GM23338 (cell line): ENCODE measurements around the gene LCP2. TPM values are rescaled to one million over a fixed set of nuclear protein-coding genes. Genes with fewer than 3 reads are reported as not detected.

Source experiments
- ATAC-seq: fragments of 200-7000 bp; cut with Tn5 transposase; 3 replicates; pipeline ENCODE4 v1.9.1; 2020
- DNase-seq: peaks from one replicate; pipeline ENCODE4 v3.0.0-alpha.2; 2015; ENCODE audit warnings: low spot score
- H2AFZ ChIP-seq: fragments of 200-600 bp; sonication (generic); 2 replicates; pipeline ENCODE4 v1.8.0; 2016; ENCODE audit warnings: antibody characterized with exemption, mild to moderate bottlenecking, moderate library complexity
- H3F3A ChIP-seq: fragments of 200-600 bp; sonication (generic); replicated peaks from 2 replicates; pipeline ENCODE4 v1.8.0; 2017; ENCODE audit warnings: antibody characterized with exemption, mixed run types, low read depth
- H3K27ac ChIP-seq: fragments of 200-600 bp; sonication (generic); 2 replicates; pipeline ENCODE4 v1.6.1; 2016; ENCODE audit warnings: low read depth
- H3K27me3 ChIP-seq: fragments of 200-600 bp; sonication (generic); 2 replicates; pipeline ENCODE4 v1.8.0; 2016; ENCODE audit warnings: mild to moderate bottlenecking, mixed run types, moderate library complexity; ENCODE audit not compliant: insufficient read depth
- H3K36me3 ChIP-seq: fragments of 200-600 bp; sonication (generic); 2 replicates; pipeline ENCODE4 v1.8.0; 2016; ENCODE audit warnings: mild to moderate bottlenecking; ENCODE audit not compliant: insufficient read depth
- H3K4me1 ChIP-seq: fragments of 200-600 bp; sonication (generic); 2 replicates; pipeline ENCODE4 v1.8.0; 2016; ENCODE audit warnings: mild to moderate bottlenecking, moderate library complexity; ENCODE audit not compliant: insufficient read depth
- H3K4me2 ChIP-seq: fragments of 200-600 bp; sonication (generic); 2 replicates; pipeline ENCODE4 v1.7.1; 2017; ENCODE audit warnings: mixed run types
- H3K4me3 ChIP-seq: fragments of 200-600 bp; sonication (generic); 2 replicates; pipeline ENCODE4 v1.6.1; 2016; ENCODE audit warnings: mixed run types
- H3K79me2 ChIP-seq: fragments of 200-600 bp; sonication (generic); replicated peaks from 2 replicates; pipeline ENCODE4 v1.8.0; 2017; ENCODE audit warnings: mild to moderate bottlenecking; ENCODE audit not compliant: insufficient read depth
- H3K9me2 ChIP-seq: fragments of 200-600 bp; sonication (generic); 2 replicates; pipeline ENCODE4 v1.8.0; 2017; ENCODE audit not compliant: insufficient read depth
- H4K20me1 ChIP-seq: fragments of 200-600 bp; sonication (generic); replicated peaks from 2 replicates; pipeline ENCODE4 v1.8.0; 2017; ENCODE audit warnings: mild to moderate bottlenecking; ENCODE audit not compliant: insufficient read depth
- H3K27ac Mint-ChIP-seq: 2 replicates; pipeline ENCODE4 v1.8.0; 2020; ENCODE audit warnings: inconsistent platforms, mild to moderate bottlenecking, moderate library complexity, mixed read lengths
- H3K27me3 Mint-ChIP-seq: 3 replicates; pipeline ENCODE4 v1.8.0; 2022; ENCODE audit warnings: low read depth, mild to moderate bottlenecking, moderate library complexity, mixed read lengths, inconsistent platforms; ENCODE audit not compliant: insufficient read depth, poor library complexity
- H3K36me3 Mint-ChIP-seq: 3 replicates; pipeline ENCODE4 v1.8.0; 2021; ENCODE audit warnings: low read depth, mild to moderate bottlenecking, inconsistent platforms, moderate library complexity, mixed read lengths
- H3K4me1 Mint-ChIP-seq: 3 replicates; pipeline ENCODE4 v1.8.0; 2020; ENCODE audit warnings: mild to moderate bottlenecking, inconsistent platforms, mixed read lengths
- H3K4me3 Mint-ChIP-seq: 3 replicates; pipeline ENCODE4 v1.8.0; 2021; ENCODE audit warnings: moderate library complexity, mild to moderate bottlenecking, inconsistent platforms, mixed read lengths
- H3K9me3 Mint-ChIP-seq: 3 replicates; pipeline ENCODE4 v1.8.0; 2020; ENCODE audit warnings: moderate library complexity, mild to moderate bottlenecking, inconsistent platforms, mixed read lengths
- CREB1 ChIP-seq: fragments of 250-450 bp; sonication (Bioruptor Pico); IDR thresholded peaks from 2 replicates; pipeline ENCODE4 v1.5.0; 2020; ENCODE audit warnings: low read depth, mild to moderate bottlenecking, moderate library complexity
- CTCF ChIP-seq, 2 experiments: fragments of 200-600 bp in 1 of 2; sonication (generic) in 1 of 2; conservative IDR thresholded peaks; 2 replicates each; pipeline versions ENCODE4 v1.5.1 to v1.6.1; 2016 to 2017; ENCODE audit warnings: antibody characterized with exemption in 2 of 2, low read depth in 2 of 2, mild to moderate bottlenecking in 2 of 2, moderate library complexity in 1 of 2
- ETS1 ChIP-seq: IDR thresholded peaks from 2 replicates; pipeline ENCODE4 v1.6.1; 2016; ENCODE audit warnings: antibody characterized with exemption
- EZH2 ChIP-seq: fragments of 200-600 bp; sonication (generic); IDR thresholded peaks from one replicate; pipeline ENCODE4 v1.8.0; 2017; ENCODE audit warnings: antibody characterized with exemption, mild to moderate bottlenecking, low read depth; ENCODE audit not compliant: unreplicated experiment
- EZH2phosphoT487 ChIP-seq: fragments of 200-600 bp; sonication (generic); IDR thresholded peaks from one replicate; pipeline ENCODE4 v1.8.1; 2018; ENCODE audit warnings: antibody characterized with exemption; ENCODE audit not compliant: unreplicated experiment
- JUNB ChIP-seq: IDR thresholded peaks from one replicate; pipeline ENCODE4 v1.6.1; 2016; ENCODE audit warnings: antibody characterized with exemption; ENCODE audit not compliant: unreplicated experiment
- NANOG ChIP-seq: IDR thresholded peaks from 2 replicates; pipeline ENCODE4 v1.6.1; 2016; ENCODE audit warnings: antibody characterized with exemption, borderline replicate concordance
- POLR2AphosphoS5 ChIP-seq: IDR thresholded peaks from 2 replicates; pipeline ENCODE4 v1.6.1; 2016; ENCODE audit warnings: antibody characterized with exemption, low read depth
- STAT1 ChIP-seq: IDR thresholded peaks from one replicate; pipeline ENCODE4 v1.6.1; 2016; ENCODE audit warnings: antibody characterized with exemption; ENCODE audit not compliant: unreplicated experiment
- ZNF114 ChIP-seq: fragments of 250-450 bp; sonication (Bioruptor Pico); IDR thresholded peaks from 2 replicates; pipeline ENCODE4 v1.5.0; 2020; ENCODE audit warnings: mild to moderate bottlenecking, moderate library complexity
- ZNF331 ChIP-seq: fragments of 250-450 bp; sonication (Bioruptor Pico); IDR thresholded peaks from 2 replicates; pipeline ENCODE4 v1.5.0; 2020; ENCODE audit warnings: low read depth, mild to moderate bottlenecking, moderate library complexity
- ZNF462 ChIP-seq: fragments of 250-450 bp; sonication (Bioruptor Pico); IDR thresholded peaks from 2 replicates; pipeline ENCODE4 v1.5.0; 2020; ENCODE audit warnings: mild to moderate bottlenecking, moderate library complexity
- polyA plus RNA-seq: library from polyadenylated mRNA; unstranded; fragments of >200 nt; fragmentation: Nextera tagmentation; extraction: Ambion mirVana; gene quantifications from 2 replicates; pipeline ENCODE4 v1.2.1, GENCODE V29; 2016
- total RNA-seq: library from RNA; depleted of rRNA; stranded (reverse); fragments of >200 nt; shearing (Covaris generic); gene quantifications from 2 replicates; pipeline ENCODE4 v1.2.3, GENCODE V29; 2014
- TF ChIP-seq, protein P1 (sequence below): IDR thresholded peaks from one replicate; pipeline ENCODE4 v1.6.1; 2018; ENCODE audit warnings: antibody characterized with exemption; ENCODE audit not compliant: unreplicated experiment

LCP2 gene
- total and polyA plus RNA-seq, 2 experiments from 2014 or later, result 0.26 to 0.38 TPM

GRCh38 chr5:170312666-170313065 is 15.1 kb upstream of the LCP2 start:
- no peaks in the 10 kb centered on the region for H4K20me1 ChIP-seq
- H2AFZ ChIP-seq, result no peak overlapping the region
- ATAC-seq (no peak), DNase-seq (no peak)
- no peak overlapping the region for H3K4me3 Mint-ChIP-seq
- no peaks in the 10 kb centered on the region for H3K9me2 ChIP-seq
- no peaks in the 10 kb centered on the region for H3F3A ChIP-seq
- no peak for TF ChIP-seq ZNF331 (CRISPR knock-in tag)
- TF ChIP-seq, protein P1, sequence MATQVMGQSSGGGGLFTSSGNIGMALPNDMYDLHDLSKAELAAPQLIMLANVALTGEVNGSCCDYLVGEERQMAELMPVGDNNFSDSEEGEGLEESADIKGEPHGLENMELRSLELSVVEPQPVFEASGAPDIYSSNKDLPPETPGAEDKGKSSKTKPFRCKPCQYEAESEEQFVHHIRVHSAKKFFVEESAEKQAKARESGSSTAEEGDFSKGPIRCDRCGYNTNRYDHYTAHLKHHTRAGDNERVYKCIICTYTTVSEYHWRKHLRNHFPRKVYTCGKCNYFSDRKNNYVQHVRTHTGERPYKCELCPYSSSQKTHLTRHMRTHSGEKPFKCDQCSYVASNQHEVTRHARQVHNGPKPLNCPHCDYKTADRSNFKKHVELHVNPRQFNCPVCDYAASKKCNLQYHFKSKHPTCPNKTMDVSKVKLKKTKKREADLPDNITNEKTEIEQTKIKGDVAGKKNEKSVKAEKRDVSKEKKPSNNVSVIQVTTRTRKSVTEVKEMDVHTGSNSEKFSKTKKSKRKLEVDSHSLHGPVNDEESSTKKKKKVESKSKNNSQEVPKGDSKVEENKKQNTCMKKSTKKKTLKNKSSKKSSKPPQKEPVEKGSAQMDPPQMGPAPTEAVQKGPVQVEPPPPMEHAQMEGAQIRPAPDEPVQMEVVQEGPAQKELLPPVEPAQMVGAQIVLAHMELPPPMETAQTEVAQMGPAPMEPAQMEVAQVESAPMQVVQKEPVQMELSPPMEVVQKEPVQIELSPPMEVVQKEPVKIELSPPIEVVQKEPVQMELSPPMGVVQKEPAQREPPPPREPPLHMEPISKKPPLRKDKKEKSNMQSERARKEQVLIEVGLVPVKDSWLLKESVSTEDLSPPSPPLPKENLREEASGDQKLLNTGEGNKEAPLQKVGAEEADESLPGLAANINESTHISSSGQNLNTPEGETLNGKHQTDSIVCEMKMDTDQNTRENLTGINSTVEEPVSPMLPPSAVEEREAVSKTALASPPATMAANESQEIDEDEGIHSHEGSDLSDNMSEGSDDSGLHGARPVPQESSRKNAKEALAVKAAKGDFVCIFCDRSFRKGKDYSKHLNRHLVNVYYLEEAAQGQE, result no peak
- no peak for TF ChIP-seq ZNF462 (CRISPR knock-in tag)
- TF ChIP-seq NANOG, result no peak
- TF ChIP-seq STAT1, result no peak
- no peak for TF ChIP-seq ZNF114 (CRISPR knock-in tag)
- no peak for TF ChIP-seq POLR2AphosphoS5
- no peak for TF ChIP-seq CTCF (conservative IDR thresholded peaks at IDR 0.05; ENCODE audit: low read depth in 2 of 2)
- no peak for TF ChIP-seq EZH2
- no peak for TF ChIP-seq CREB1
- TF ChIP-seq JUNB, result no peak
- no peak for TF ChIP-seq EZH2phosphoT487
- no peak for TF ChIP-seq ETS1
- H3K36me3 Mint-ChIP-seq, result no peaks in the 10 kb centered on the region
- peaks cover 4% of the 10 kb centered on the region for H3K27me3 Mint-ChIP-seq
- no peaks in the 10 kb centered on the region for H3K79me2 ChIP-seq
- peaks cover 6% of the 10 kb centered on the region; the same call in 1 of the 2 replicates for H3K4me1 ChIP-seq
- H3K27ac ChIP-seq, result no peak overlapping the region
- H3K4me2 ChIP-seq, result no peak overlapping the region
- H3K27me3 ChIP-seq, result no peaks in the 10 kb centered on the region
- H3K27ac Mint-ChIP-seq, result no peak overlapping the region
- H3K4me1 Mint-ChIP-seq, result peaks cover 14% of the 10 kb centered on the region; the same call in 2 of the 3 replicates
- no peaks in the 10 kb centered on the region for H3K36me3 ChIP-seq
- H3K4me3 ChIP-seq, result no peak overlapping the region
- H3K9me3 Mint-ChIP-seq, result no peaks in the 10 kb centered on the region
